HG03097 (cell line): Measurements from ENCODE around the gene CCL1.

Experiments
- ATAC-seq: cut with Tn5 transposase; IDR thresholded peaks from one replicate; pipeline ENCODE4 v1.9.1; 2021; ENCODE audit not compliant: unreplicated experiment, low FRiP score

Gene CCL1

DNA sequence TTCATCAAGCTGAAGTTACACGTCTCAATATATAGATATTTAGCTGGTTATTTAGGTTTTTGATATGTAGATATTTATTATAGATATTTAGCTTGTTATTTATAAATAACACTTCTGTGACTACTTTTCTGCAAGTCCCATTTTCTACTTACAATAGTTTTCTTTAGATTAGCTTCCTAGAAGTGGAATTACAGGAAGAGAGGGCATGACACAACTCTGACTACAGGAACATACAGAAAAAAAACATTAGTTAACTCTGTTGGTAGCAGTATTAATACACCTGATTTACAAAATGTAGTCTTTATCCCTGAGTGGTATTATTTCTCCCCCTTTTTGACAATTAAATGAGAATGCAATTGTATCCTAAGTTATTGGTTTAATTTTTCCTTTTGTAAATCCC, 21.2 kb upstream of the CCL1 start:
- no peak for ATAC-seq

GRCh38 chr17:34383216-34383615, 20.2 kb upstream of the CCL1 start:
- no peak for ATAC-seq

GRCh38 chr17:34382621-34383124, 19.6 kb upstream of the CCL1 start:
- ATAC-seq, result no peak

DNA sequence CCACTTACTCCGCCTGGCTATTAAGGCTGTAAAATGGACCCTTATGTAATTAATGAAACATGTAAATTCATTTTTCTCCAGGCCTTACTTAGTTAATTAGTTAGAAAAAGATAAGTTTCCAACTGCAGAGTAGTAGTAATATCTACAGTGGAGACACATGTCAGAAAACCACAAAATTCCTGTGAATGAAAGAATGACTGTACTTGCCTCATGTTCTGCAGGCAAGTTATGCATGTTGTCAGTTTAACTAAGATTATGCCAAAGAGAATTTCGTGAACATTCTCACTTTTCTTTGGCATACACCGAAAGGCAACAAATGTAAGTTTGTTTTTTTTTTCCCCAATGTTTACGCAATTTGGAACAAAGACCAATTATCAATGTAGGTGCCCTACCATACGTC, 16.8 kb upstream of the CCL1 start:
- ATAC-seq, result no peak

GRCh38 chr17:34378664-34379101, 15.7 kb upstream of the CCL1 start:
- ATAC-seq, result peak; percentile 61

GRCh38 chr17:34377078-34377823, 14.2 kb upstream of the CCL1 start:
- ATAC-seq, result peak; percentile 45

DNA sequence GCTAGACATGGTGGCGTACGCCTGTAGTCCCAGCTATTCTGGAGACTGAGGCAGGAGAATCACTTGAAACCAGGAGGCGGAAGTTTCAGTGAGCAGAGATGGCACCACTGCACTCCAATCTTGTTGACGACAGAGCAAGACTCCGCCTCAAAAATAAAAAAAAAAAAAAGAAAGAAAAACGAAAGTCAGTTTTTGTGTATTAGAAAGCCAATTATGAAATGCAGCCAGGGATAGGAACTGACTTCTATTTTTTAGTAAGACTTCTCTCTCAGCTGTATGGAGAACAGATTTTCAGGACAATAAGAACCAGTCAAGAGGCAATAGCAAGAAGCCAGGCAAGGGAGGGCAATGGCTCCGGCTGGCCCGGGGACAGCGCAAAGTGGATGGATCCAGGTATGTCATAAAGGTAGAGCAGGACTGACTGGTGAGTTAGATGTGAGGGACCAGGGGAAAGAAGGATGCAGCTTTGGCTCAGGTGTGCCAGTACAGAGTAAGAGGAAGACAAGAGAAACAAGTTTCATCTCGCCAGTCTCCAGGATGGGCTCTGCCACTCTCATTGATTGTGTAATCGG, 12.5 kb upstream of the CCL1 start:
- ATAC-seq, result no peak

DNA sequence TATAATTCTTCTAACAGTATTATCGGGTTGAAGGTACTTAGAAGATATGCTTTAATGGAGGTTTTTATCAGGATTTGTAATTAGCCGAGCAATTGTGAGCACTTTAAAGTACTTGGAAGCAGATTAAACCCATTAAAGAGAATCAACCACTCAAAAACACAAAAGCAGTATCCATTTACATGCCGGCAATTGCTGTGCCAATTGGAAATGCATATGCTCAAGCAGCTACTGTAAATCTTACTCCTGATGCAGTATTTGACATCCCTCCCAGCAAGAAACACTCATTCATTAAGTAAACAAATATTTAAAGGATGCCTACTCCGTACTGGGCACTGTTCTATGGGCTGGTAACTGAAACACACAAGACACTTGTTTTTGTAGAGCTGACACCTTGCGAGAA, 11.4 kb upstream of the CCL1 start:
- no peak for ATAC-seq

- ATAC-seq, result no peak
Observed at GRCh38 chr17:34371405-34372100, 8.5 kb upstream of the CCL1 start.

- ATAC-seq, result no peak
Observed at GRCh38 chr17:34370997-34371395, 8.0 kb upstream of the CCL1 start.

DNA sequence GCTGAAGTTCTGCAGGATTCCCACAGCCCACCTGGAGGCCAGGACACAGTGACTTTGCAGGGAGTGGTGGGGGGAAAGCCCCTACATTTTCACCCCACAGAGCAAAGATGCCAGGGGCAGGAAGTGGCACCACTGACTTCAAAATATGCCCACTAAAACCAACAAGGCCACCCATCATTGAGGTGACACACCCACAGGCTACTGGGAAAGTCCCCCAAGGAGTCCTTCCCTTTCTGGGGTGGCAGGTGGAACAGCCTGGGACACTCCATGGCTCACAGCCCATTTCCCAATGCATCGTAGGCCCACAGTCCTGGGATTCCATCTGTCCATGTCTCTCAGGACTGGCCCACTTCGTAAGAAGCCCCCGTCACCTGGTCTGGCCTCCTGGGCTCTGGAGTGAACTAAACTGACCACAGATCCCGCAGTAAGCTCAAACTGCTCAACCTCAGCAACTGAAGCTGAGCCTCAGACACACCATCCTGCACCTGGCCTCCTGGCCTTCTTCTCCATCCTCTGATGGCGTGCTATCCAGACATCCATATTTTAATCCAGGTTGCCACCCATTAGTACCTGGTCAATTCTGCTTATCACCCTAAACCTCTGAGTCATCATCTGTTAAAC, 7.5 kb upstream of the CCL1 start:
- ATAC-seq, result no peak

DNA sequence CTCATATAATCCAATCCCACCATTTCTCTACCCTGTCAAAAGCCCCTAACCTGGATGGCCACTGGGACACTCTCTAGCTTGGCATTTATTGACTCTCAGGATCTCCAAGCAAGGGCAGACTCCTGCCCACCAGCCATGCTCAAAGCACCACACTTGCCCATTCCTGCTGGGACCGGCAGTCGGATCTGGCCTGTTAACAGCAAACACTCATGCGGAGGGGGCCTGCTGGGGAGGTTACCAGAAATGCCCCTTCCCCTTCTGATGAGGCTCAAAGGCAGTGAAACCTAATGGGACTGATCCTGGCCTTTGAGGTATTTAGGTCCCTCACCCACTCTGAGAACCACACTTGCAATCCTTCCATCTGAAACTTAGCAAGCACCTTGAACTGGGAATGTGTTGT, 6.5 kb upstream of the CCL1 start:
- ATAC-seq, result no peak

- no peak for ATAC-seq
Observed at GRCh38 chr17:34368946-34369500, 6.0 kb upstream of the CCL1 start.

DNA sequence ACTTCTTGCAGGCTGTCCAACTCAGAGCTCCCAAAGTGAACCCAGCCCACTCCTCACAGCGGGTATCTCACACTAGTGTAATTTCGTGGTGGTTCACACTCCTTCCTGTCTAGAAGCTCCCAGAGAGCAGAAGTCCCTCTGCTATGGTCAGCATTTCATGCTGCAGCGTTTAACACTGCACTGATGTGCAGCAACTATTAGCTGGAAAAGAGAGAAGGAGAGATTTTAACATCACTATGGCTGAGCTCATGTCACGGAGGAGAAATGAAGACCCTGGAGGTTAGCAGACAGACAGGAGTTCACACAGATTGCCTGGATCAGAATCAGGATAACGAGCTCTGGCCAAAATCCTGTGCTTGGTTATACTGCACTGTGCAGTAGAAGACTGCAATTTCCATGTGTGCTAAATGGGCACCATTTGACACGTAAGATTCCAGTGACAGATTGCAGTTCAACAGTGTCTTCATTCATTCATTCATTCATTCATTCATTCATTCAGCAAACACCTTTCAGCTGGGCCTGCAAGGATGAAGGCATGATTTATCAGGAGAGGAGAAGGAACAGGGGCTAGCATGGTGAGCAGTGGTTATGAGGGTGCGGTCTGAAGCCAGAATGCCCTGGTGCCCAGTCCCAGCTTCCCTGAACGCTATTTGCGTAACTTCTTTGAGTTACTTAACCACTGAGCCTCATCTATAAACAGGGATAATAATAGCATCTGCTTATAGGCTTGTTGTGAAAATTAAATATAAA, 5.3 kb upstream of the CCL1 start:
- no peak for ATAC-seq

GRCh38 chr17:34367486-34368195, 4.6 kb upstream of the CCL1 start:
- no peak for ATAC-seq

DNA sequence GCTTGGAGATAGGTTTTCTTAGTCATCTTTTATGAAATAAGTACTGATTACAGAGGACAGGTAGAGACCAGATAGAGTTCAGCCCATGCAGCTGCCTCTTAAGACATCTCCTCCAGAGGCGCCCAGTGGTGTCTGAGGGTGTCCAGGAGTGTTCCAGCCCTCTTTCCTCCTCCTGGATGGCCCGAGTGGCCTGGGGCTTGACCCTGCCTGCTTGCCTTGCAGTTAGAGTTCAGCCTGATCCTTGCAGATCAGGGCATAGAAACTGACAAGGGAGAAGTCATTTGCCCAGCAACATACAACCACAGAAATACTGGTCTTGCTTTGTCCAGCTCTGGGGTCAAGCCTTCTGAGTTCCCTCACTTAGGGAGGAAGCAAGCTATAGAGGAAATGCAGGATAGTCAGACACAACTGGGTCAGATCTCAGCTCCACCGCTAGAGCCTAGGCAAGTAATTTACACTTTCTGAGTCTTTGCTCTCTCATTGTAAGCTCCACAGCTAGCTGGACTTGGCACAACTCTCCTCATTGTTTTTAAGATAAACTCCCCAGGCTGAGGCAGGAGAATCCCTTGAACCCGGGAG, 3.6 kb upstream of the CCL1 start:
- ATAC-seq, result no peak

GRCh38 chr17:34366010-34366409, 3.0 kb upstream of the CCL1 start:
- ATAC-seq, result no peak

GRCh38 chr17:34365340-34365739, 2.3 kb upstream of the CCL1 start:
- ATAC-seq, result no peak

DNA sequence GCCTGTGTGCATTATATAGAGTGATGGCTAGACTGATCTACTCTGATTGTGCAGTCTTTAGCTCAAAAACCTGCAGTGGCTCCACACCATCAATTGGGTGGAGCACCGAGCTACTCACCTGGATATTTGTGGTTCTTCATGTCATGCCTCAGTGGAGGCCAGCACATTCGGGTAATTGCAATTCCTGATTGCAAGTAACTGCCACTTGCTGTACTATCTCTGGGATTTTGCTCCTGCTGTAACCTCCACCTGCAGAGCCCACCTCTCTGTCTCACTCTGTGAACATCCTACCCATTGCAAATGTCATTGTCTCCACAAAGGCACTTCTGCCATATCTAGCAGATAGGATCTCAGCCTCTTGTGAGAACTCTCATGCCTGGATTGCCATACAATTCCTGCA, 1.7 kb upstream of the CCL1 start:
- ATAC-seq, result no peak
